Measurements from ENCODE around the gene CMAS. TPM values are rescaled to one million over a fixed set of nuclear protein-coding genes. Genes with fewer than 3 reads are reported as not detected.

Gene CMAS
- total and polyA plus RNA-seq, 2 of the 8 experiments (the other 6 are each of a cell fraction or from before 2014, with no cell fraction given): 13.2 to 59.8 TPM

DNA sequence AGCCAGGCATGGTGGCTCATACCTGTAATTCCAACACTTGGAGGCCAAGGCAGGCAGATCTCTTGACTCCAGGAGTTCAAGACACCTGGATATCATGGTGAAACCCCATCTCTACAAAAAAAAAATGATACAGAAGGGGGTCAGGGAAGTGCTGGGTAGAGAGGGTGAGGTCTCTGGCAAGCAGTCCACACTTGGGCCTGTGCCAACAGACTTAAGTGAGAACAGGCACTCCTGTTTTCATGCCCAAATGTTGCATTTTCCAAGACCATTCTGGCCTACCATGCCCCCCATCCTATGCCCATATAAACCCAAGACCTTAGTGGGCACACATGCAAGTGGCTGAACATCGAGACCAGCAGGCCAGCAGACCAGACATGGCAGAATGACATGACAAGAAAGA is 16.0 kb upstream of the CMAS start:
- H2BK5ac ChIP-seq (ENCODE audit: low read depth, low read length): no peak overlapping the region
- no peaks in the 10 kb centered on the region for H4K20me1 ChIP-seq (replicated peaks in 1 of 2; ENCODE audit: control insufficient read depth in 1 of 2, insufficient read depth in 2 of 2, low read length in 2 of 2)
- no peak overlapping the region for H4K8ac ChIP-seq (ENCODE audit: extremely low read depth, insufficient read depth, low read length)
- no peaks in the 10 kb centered on the region for H3K23me2 ChIP-seq (ENCODE audit: low read depth, low read length)
- H2BK12ac ChIP-seq (ENCODE audit: low read depth, low read length): no peak overlapping the region
- ChIA-PET POLR2A (ENCODE audit: partially characterized antibody) (no interaction called here), CTCF (ENCODE audit: partially characterized antibody) (interaction anchor here (1.2 kb wide), 1 partner anchor 413 kb away, joined by 3 read pairs; no protein-coding TSS in a partner anchor)
- no peaks in the 10 kb centered on the region for H3K36me3 ChIP-seq (ENCODE audit: control insufficient read depth in 2 of 4, insufficient read depth in 4 of 4, low read length in 3 of 4)
- H2BK20ac ChIP-seq (ENCODE audit: low read length): no peak overlapping the region
- WGBS, 2 experiments (ENCODE audit: extremely low coverage in 1 of 2, insufficient coverage in 1 of 2, insufficient read length in 1 of 2, insufficient replicate concordance in 2 of 2, low coverage in 1 of 2, low lambda C conversion rate in 2 of 2, missing lambda C conversion rate in 1 of 2): 86% methylated on average over 1 of the region's 1 CpG; no CpG with 5 or more reads in 1 of the 2 experiments
- no peaks in the 10 kb centered on the region; a peak in 1 of 7 replicates for H3K4me1 ChIP-seq (replicated peaks in 1 of 4; ENCODE audit: control insufficient read depth in 3 of 4, insufficient read depth in 4 of 4, low read length in 3 of 4)
- H3K9me3 ChIP-seq (ENCODE audit: insufficient read depth in 2 of 2, low read depth in 1 of 2, low read length in 1 of 2): no peaks in the 10 kb centered on the region
- H3K27ac ChIP-seq (ENCODE audit: low read depth, low read length): no peak overlapping the region
- no peak overlapping the region for H3K14ac ChIP-seq (ENCODE audit: insufficient read length)
- DNase-seq (ENCODE audit: low read depth in 1 of 2, low spot score in 2 of 2) (no peak), FAIRE-seq (no peak)
- H4K91ac ChIP-seq (replicated peaks; ENCODE audit: insufficient read length, low read length): no peak overlapping the region
- no peak overlapping the region for H2AFZ ChIP-seq (ENCODE audit: low read length)
- H3K4me2 ChIP-seq (ENCODE audit: insufficient read depth in 1 of 2, low read depth in 2 of 2, low read length in 2 of 2): no peak overlapping the region
- H2BK15ac ChIP-seq (ENCODE audit: low read length): no peak overlapping the region
- H2AK5ac ChIP-seq (ENCODE audit: low read depth, low read length): no peak overlapping the region
- H3K27me3 ChIP-seq (replicated peaks in 1 of 4; ENCODE audit: control insufficient read depth in 3 of 4, extremely low read depth in 1 of 4, insufficient read depth in 3 of 4, low read length in 3 of 4): no peaks in the 10 kb centered on the region
- TF ChIP-seq SIX5 (IDR thresholded peaks at IDR 0.05; ENCODE audit: low read depth, low read length): no peak
- no peak for TF ChIP-seq BRCA1 (IDR thresholded peaks at IDR 0.05; ENCODE audit: low read depth, low read length)
- no peaks in the 10 kb centered on the region for H3K79me2 ChIP-seq (ENCODE audit: control insufficient read depth in 1 of 2, insufficient read depth in 2 of 2, low read length in 2 of 2)
- no peak overlapping the region for H3K4ac ChIP-seq (replicated peaks; ENCODE audit: insufficient read length, low read depth, low read length)
- no peak overlapping the region for H3K23ac ChIP-seq (ENCODE audit: insufficient read length)
- H3K9ac ChIP-seq (replicated peaks in 1 of 4; ENCODE audit: extremely low read depth in 1 of 4, low read depth in 3 of 4, low read length in 3 of 4): no peak overlapping the region
- no peaks in the 10 kb centered on the region for H3K79me1 ChIP-seq (ENCODE audit: low read depth, low read length)
- H4K5ac ChIP-seq (ENCODE audit: insufficient read length, low read depth, low read length): no peak overlapping the region
- H3K18ac ChIP-seq (ENCODE audit: extremely low read depth, low read length): no peak overlapping the region
- H3K4me3 ChIP-seq (ENCODE audit: extremely low read depth in 1 of 4, insufficient read depth in 2 of 4, low read depth in 3 of 4, low read length in 4 of 4): no peak overlapping the region
- H2BK120ac ChIP-seq (replicated peaks; ENCODE audit: low read depth, low read length): no peak overlapping the region
- H3K56ac ChIP-seq (replicated peaks; ENCODE audit: insufficient read length, low read depth, low read length): no peak overlapping the region
